ENCODE measurements around the gene NTMT1.

Gene NTMT1

DNA sequence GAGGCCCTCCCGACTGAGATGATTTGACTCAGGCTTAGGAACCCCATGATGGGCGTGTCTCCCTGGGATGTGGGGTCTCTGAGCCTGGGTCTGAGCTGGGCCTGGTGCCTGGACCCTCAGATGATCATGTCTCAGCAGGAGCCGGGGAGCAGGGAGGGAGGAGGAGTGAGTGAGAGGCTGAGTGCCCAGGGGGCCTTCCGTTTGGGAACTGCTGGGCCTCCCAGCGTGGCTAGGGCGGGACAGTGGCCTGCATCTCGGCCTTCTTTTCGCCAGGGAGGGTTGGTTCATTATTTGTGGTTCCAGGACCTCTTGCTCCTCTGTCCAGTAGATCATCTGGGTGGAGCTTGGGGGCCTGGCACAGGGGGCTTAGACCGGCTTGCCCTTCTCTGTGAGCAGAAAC, 45.1 kb downstream of the NTMT1 start:
- H3K9me2 ChIP-seq (replicated peaks; ENCODE audit: low read depth, low read length), result no peaks in the 10 kb centered on the region
- no peaks in the 10 kb centered on the region for H4K20me1 ChIP-seq (ENCODE audit: insufficient read depth, low read length, poor library complexity, severe bottlenecking)
- TF ChIP-seq, protein P1, sequence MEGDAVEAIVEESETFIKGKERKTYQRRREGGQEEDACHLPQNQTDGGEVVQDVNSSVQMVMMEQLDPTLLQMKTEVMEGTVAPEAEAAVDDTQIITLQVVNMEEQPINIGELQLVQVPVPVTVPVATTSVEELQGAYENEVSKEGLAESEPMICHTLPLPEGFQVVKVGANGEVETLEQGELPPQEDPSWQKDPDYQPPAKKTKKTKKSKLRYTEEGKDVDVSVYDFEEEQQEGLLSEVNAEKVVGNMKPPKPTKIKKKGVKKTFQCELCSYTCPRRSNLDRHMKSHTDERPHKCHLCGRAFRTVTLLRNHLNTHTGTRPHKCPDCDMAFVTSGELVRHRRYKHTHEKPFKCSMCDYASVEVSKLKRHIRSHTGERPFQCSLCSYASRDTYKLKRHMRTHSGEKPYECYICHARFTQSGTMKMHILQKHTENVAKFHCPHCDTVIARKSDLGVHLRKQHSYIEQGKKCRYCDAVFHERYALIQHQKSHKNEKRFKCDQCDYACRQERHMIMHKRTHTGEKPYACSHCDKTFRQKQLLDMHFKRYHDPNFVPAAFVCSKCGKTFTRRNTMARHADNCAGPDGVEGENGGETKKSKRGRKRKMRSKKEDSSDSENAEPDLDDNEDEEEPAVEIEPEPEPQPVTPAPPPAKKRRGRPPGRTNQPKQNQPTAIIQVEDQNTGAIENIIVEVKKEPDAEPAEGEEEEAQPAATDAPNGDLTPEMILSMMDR (conservative IDR thresholded peaks at IDR 0.05; ENCODE audit: low read length), result no peak
- TF ChIP-seq EZH2phosphoT487 (IDR thresholded peaks at IDR 0.05; ENCODE audit: borderline replicate concordance), result no peak
- no peaks in the 10 kb centered on the region for H3K4me1 ChIP-seq (ENCODE audit: insufficient read depth, low read length, poor library complexity, severe bottlenecking)
- no peaks in the 10 kb centered on the region for H3K9me3 ChIP-seq (ENCODE audit: insufficient read depth, low read depth, low read length)
- H3K4me3 ChIP-seq (ENCODE audit: low read length, poor library complexity, severe bottlenecking), result no peak overlapping the region
- H3K79me2 ChIP-seq (ENCODE audit: insufficient read depth, low read length), result no peaks in the 10 kb centered on the region
- H3F3A ChIP-seq (ENCODE audit: low read depth), result no peaks in the 10 kb centered on the region
- H3K36me3 ChIP-seq (ENCODE audit: insufficient read depth, low read length), result no peaks in the 10 kb centered on the region
- no peaks in the 10 kb centered on the region for H3K27me3 ChIP-seq (ENCODE audit: insufficient read depth, low read length, poor library complexity, severe bottlenecking)
- H2AFZ ChIP-seq (ENCODE audit: low read length), result no peak overlapping the region
- no peak overlapping the region for H3K4me2 ChIP-seq (ENCODE audit: low read depth, low read length, poor library complexity, severe bottlenecking)
- no peak overlapping the region for H3K9ac ChIP-seq (ENCODE audit: low read depth, low read length, poor library complexity, severe bottlenecking)

DNA sequence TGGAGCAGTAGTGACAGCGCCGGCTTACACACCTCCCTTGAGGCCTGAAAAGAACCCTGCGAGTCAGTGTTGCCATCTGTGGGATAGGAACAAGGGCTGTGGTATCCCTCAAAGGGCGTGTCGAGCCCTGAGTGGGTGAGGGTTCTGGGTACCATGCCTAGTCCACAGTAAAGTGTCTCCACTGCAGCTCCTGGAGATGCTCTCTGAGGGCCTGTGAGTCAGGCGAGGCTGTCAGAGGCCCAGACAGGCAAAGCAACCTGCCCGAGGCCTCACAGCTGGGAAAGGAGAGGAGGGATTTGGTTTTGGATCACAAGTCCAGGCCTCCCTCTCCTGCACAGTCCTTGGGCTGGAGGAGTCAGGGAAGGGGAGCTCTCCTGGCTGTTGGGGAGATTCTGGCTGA, 45.6 kb downstream of the NTMT1 start:
- H3K9me3 ChIP-seq (ENCODE audit: insufficient read depth, low read depth, low read length), result no peaks in the 10 kb centered on the region
- H3K9me2 ChIP-seq (replicated peaks; ENCODE audit: low read depth, low read length), result no peaks in the 10 kb centered on the region
- no peaks in the 10 kb centered on the region for H4K20me1 ChIP-seq (ENCODE audit: insufficient read depth, low read length, poor library complexity, severe bottlenecking)
- H2AFZ ChIP-seq (ENCODE audit: low read length), result no peak overlapping the region
- H3F3A ChIP-seq (ENCODE audit: low read depth), result no peaks in the 10 kb centered on the region
- TF ChIP-seq EZH2phosphoT487 (IDR thresholded peaks at IDR 0.05; ENCODE audit: borderline replicate concordance), result no peak
- TF ChIP-seq, protein P1 (conservative IDR thresholded peaks at IDR 0.05; ENCODE audit: low read length), result no peak
- no peak overlapping the region for H3K4me2 ChIP-seq (ENCODE audit: low read depth, low read length, poor library complexity, severe bottlenecking)
- no peak overlapping the region for H3K9ac ChIP-seq (ENCODE audit: low read depth, low read length, poor library complexity, severe bottlenecking)
- H3K36me3 ChIP-seq (ENCODE audit: insufficient read depth, low read length), result no peaks in the 10 kb centered on the region
- H3K4me3 ChIP-seq (ENCODE audit: low read length, poor library complexity, severe bottlenecking), result no peak overlapping the region
- no peaks in the 10 kb centered on the region for H3K27me3 ChIP-seq (ENCODE audit: insufficient read depth, low read length, poor library complexity, severe bottlenecking)
- H3K4me1 ChIP-seq (ENCODE audit: insufficient read depth, low read length, poor library complexity, severe bottlenecking), result no peaks in the 10 kb centered on the region
- H3K79me2 ChIP-seq (ENCODE audit: insufficient read depth, low read length), result no peaks in the 10 kb centered on the region

DNA sequence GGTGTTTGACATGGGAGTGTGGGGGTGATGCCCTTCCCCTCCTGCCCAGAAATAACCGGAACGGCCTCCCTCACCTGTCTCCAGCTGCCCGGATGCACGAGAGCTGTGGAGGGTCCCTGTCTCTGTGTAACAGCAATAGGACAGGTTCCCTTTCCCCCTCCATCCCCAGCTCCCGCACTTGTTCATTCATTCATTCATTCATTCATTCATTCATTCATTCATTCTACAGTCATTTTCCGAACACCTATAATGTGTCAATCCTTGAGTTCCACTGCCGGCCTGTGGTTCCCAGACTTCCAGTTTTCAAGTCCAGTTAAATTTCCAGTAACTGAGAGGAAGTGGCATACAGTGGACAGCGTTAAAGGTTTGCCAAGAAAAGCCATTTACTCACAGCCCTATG, 46.7 kb downstream of the NTMT1 start:
- Histone ChIP-seq H3K36me3 (ENCODE audit: insufficient read depth, low read length) (no peaks in the 10 kb centered on the region), H4K20me1 (ENCODE audit: insufficient read depth, low read length, poor library complexity, severe bottlenecking) (no peaks in the 10 kb centered on the region), H3K27me3 (ENCODE audit: insufficient read depth, low read length, poor library complexity, severe bottlenecking) (no peaks in the 10 kb centered on the region), H3K4me2 (ENCODE audit: low read depth, low read length, poor library complexity, severe bottlenecking) (no peak overlapping the region), H3K4me3 (ENCODE audit: low read length, poor library complexity, severe bottlenecking) (no peak overlapping the region), H3K4me1 (ENCODE audit: insufficient read depth, low read length, poor library complexity, severe bottlenecking) (no peaks in the 10 kb centered on the region), H3K9me2 (replicated peaks; ENCODE audit: low read depth, low read length) (no peaks in the 10 kb centered on the region), H3F3A (ENCODE audit: low read depth) (no peaks in the 10 kb centered on the region), H3K9ac (ENCODE audit: low read depth, low read length, poor library complexity, severe bottlenecking) (no peak overlapping the region), H3K79me2 (ENCODE audit: insufficient read depth, low read length) (no peaks in the 10 kb centered on the region), H3K9me3 (ENCODE audit: insufficient read depth, low read depth, low read length) (no peaks in the 10 kb centered on the region), H2AFZ (ENCODE audit: low read length) (no peak overlapping the region)
- no peak for TF ChIP-seq EZH2phosphoT487 (IDR thresholded peaks at IDR 0.05; ENCODE audit: borderline replicate concordance)
- TF ChIP-seq, protein P1 (conservative IDR thresholded peaks at IDR 0.05; ENCODE audit: low read length), result no peak

Data from Loucy (cell line).